ENCODE measurements around the gene SCAI.

SCAI gene

DNA sequence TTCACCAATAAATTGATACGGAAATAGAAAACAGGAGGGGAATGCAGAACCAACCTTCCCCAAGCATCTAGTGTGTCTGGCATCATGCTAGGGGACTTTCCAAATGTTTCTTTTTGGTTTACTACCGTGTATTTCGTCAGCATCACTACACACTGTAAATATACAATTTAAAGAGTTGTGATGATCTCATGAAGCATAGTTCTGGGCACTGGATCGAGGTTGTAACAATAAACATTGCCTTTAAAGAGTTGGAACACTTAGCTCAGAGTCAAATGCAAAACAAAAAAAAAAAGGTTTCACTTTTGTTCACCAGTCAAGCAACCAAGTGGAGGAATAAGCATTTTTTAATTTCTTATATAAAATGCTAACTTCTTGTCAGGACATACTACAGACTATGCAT, 2.9 kb upstream of the SCAI start (continued):
- TF ChIP-seq, protein P1, sequence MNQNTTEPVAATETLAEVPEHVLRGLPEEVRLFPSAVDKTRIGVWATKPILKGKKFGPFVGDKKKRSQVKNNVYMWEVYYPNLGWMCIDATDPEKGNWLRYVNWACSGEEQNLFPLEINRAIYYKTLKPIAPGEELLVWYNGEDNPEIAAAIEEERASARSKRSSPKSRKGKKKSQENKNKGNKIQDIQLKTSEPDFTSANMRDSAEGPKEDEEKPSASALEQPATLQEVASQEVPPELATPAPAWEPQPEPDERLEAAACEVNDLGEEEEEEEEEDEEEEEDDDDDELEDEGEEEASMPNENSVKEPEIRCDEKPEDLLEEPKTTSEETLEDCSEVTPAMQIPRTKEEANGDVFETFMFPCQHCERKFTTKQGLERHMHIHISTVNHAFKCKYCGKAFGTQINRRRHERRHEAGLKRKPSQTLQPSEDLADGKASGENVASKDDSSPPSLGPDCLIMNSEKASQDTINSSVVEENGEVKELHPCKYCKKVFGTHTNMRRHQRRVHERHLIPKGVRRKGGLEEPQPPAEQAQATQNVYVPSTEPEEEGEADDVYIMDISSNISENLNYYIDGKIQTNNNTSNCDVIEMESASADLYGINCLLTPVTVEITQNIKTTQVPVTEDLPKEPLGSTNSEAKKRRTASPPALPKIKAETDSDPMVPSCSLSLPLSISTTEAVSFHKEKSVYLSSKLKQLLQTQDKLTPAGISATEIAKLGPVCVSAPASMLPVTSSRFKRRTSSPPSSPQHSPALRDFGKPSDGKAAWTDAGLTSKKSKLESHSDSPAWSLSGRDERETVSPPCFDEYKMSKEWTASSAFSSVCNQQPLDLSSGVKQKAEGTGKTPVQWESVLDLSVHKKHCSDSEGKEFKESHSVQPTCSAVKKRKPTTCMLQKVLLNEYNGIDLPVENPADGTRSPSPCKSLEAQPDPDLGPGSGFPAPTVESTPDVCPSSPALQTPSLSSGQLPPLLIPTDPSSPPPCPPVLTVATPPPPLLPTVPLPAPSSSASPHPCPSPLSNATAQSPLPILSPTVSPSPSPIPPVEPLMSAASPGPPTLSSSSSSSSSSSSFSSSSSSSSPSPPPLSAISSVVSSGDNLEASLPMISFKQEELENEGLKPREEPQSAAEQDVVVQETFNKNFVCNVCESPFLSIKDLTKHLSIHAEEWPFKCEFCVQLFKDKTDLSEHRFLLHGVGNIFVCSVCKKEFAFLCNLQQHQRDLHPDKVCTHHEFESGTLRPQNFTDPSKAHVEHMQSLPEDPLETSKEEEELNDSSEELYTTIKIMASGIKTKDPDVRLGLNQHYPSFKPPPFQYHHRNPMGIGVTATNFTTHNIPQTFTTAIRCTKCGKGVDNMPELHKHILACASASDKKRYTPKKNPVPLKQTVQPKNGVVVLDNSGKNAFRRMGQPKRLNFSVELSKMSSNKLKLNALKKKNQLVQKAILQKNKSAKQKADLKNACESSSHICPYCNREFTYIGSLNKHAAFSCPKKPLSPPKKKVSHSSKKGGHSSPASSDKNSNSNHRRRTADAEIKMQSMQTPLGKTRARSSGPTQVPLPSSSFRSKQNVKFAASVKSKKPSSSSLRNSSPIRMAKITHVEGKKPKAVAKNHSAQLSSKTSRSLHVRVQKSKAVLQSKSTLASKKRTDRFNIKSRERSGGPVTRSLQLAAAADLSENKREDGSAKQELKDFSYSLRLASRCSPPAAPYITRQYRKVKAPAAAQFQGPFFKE (tag by site-specific recombination; IDR thresholded peaks at IDR 0.05; ENCODE audit: borderline replicate concordance): no peak
- TF ChIP-seq, protein P2, sequence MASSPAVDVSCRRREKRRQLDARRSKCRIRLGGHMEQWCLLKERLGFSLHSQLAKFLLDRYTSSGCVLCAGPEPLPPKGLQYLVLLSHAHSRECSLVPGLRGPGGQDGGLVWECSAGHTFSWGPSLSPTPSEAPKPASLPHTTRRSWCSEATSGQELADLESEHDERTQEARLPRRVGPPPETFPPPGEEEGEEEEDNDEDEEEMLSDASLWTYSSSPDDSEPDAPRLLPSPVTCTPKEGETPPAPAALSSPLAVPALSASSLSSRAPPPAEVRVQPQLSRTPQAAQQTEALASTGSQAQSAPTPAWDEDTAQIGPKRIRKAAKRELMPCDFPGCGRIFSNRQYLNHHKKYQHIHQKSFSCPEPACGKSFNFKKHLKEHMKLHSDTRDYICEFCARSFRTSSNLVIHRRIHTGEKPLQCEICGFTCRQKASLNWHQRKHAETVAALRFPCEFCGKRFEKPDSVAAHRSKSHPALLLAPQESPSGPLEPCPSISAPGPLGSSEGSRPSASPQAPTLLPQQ (tag by site-specific recombination; IDR thresholded peaks at IDR 0.05): 0 out of 2 replicates have a peak, but pooled peaks have one; percentile 49
- TF ChIP-seq, protein P3, sequence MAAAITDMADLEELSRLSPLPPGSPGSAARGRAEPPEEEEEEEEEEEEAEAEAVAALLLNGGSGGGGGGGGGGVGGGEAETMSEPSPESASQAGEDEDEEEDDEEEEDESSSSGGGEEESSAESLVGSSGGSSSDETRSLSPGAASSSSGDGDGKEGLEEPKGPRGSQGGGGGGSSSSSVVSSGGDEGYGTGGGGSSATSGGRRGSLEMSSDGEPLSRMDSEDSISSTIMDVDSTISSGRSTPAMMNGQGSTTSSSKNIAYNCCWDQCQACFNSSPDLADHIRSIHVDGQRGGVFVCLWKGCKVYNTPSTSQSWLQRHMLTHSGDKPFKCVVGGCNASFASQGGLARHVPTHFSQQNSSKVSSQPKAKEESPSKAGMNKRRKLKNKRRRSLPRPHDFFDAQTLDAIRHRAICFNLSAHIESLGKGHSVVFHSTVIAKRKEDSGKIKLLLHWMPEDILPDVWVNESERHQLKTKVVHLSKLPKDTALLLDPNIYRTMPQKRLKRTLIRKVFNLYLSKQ (tag by site-specific recombination; IDR thresholded peaks at IDR 0.05; ENCODE audit: borderline replicate concordance): no peak
- TF ChIP-seq RBAK (tag by site-specific recombination; IDR thresholded peaks at IDR 0.05): no peak
- TF ChIP-seq, protein P4, sequence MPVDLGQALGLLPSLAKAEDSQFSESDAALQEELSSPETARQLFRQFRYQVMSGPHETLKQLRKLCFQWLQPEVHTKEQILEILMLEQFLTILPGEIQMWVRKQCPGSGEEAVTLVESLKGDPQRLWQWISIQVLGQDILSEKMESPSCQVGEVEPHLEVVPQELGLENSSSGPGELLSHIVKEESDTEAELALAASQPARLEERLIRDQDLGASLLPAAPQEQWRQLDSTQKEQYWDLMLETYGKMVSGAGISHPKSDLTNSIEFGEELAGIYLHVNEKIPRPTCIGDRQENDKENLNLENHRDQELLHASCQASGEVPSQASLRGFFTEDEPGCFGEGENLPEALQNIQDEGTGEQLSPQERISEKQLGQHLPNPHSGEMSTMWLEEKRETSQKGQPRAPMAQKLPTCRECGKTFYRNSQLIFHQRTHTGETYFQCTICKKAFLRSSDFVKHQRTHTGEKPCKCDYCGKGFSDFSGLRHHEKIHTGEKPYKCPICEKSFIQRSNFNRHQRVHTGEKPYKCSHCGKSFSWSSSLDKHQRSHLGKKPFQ (tag by site-specific recombination; IDR thresholded peaks at IDR 0.05): no peak
- peak; percentile 38; the same call in 1 of the 2 replicates for TF ChIP-seq WT1 (tag by site-specific recombination; IDR thresholded peaks at IDR 0.05)
- TF ChIP-seq, protein P5, sequence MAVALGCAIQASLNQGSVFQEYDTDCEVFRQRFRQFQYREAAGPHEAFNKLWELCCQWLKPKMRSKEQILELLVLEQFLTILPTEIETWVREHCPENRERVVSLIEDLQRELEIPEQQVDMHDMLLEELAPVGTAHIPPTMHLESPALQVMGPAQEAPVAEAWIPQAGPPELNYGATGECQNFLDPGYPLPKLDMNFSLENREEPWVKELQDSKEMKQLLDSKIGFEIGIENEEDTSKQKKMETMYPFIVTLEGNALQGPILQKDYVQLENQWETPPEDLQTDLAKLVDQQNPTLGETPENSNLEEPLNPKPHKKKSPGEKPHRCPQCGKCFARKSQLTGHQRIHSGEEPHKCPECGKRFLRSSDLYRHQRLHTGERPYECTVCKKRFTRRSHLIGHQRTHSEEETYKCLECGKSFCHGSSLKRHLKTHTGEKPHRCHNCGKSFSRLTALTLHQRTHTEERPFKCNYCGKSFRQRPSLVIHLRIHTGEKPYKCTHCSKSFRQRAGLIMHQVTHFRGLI (tag by site-specific recombination; IDR thresholded peaks at IDR 0.05): no peak; the same call in 1 of the 2 replicates
- TF ChIP-seq ZNF133 (tag by site-specific recombination; IDR thresholded peaks at IDR 0.05): no peak
- no peak for TF ChIP-seq ZNF677 (tag by site-specific recombination; IDR thresholded peaks at IDR 0.05)
- no peak for TF ChIP-seq ZNF121 (tag by site-specific recombination; IDR thresholded peaks at IDR 0.05)
- no peak for TF ChIP-seq MZF1 (tag by site-specific recombination; IDR thresholded peaks at IDR 0.05; ENCODE audit: borderline replicate concordance)
- TF ChIP-seq ZNF624 (tag by site-specific recombination; IDR thresholded peaks at IDR 0.05): no peak
- TF ChIP-seq ZNF558 (tag by site-specific recombination; IDR thresholded peaks at IDR 0.05): no peak
- TF ChIP-seq ZNF473 (tag by site-specific recombination; IDR thresholded peaks at IDR 0.05): no peak
- no peak for TF ChIP-seq ZNF19 (tag by site-specific recombination; IDR thresholded peaks at IDR 0.05; ENCODE audit: low read depth)
- TF ChIP-seq, protein P6, sequence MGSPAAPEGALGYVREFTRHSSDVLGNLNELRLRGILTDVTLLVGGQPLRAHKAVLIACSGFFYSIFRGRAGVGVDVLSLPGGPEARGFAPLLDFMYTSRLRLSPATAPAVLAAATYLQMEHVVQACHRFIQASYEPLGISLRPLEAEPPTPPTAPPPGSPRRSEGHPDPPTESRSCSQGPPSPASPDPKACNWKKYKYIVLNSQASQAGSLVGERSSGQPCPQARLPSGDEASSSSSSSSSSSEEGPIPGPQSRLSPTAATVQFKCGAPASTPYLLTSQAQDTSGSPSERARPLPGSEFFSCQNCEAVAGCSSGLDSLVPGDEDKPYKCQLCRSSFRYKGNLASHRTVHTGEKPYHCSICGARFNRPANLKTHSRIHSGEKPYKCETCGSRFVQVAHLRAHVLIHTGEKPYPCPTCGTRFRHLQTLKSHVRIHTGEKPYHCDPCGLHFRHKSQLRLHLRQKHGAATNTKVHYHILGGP (tag by site-specific recombination; IDR thresholded peaks at IDR 0.05): no peak
- no peak for TF ChIP-seq ZNF76 (tag by site-specific recombination; IDR thresholded peaks at IDR 0.05; ENCODE audit: borderline replicate concordance, low read depth)
- TF ChIP-seq ZNF571 (tag by site-specific recombination; IDR thresholded peaks at IDR 0.05): no peak
- no peak for TF ChIP-seq ZNF324 (tag by site-specific recombination; IDR thresholded peaks at IDR 0.05)
- no peak for TF ChIP-seq ZNF664 (tag by site-specific recombination; IDR thresholded peaks at IDR 0.05)
- TF ChIP-seq ZBTB1 (tag by site-specific recombination; IDR thresholded peaks at IDR 0.05): no peak
- no peak for TF ChIP-seq ZNF585B (tag by site-specific recombination; IDR thresholded peaks at IDR 0.05)
- TF ChIP-seq ZNF596 (tag by site-specific recombination; IDR thresholded peaks at IDR 0.05): no peak
- TF ChIP-seq ZNF394 (tag by site-specific recombination; IDR thresholded peaks at IDR 0.05; ENCODE audit: borderline replicate concordance): no peak
- TF ChIP-seq EGR2 (tag by site-specific recombination; IDR thresholded peaks at IDR 0.05; ENCODE audit: low read depth): no peak
- TF ChIP-seq SETDB1 (IDR thresholded peaks at IDR 0.05; ENCODE audit: insufficient read length, low read length): no peak
- no peak for TF ChIP-seq ZNF157 (tag by site-specific recombination; IDR thresholded peaks at IDR 0.05)
- TF ChIP-seq SP3 (tag by site-specific recombination; IDR thresholded peaks at IDR 0.05): no peak
- TF ChIP-seq REPIN1 (tag by site-specific recombination; IDR thresholded peaks at IDR 0.05; ENCODE audit: low read depth): no peak
